HepG2 (cell line): ENCODE results near the gene ETFB. TPM values are rescaled to one million over a fixed set of nuclear protein-coding genes. Genes with fewer than 3 reads are reported as not detected.

ENCODE experiments used
- FOXO1 ChIP-seq: sonication (generic); formaldehyde crosslinking; IDR thresholded peaks from 2 replicates; pipeline ENCODE4 v1.4.0; 2020; ENCODE audit warnings: missing genetic modification reagents
- HMGA1 ChIP-seq: sonication (generic); formaldehyde crosslinking; conservative IDR thresholded peaks from 2 replicates; pipeline ENCODE4 v1.4.0; 2020; ENCODE audit warnings: missing genetic modification reagents
- IKZF4 ChIP-seq: sonication (generic); formaldehyde crosslinking; IDR thresholded peaks from 2 replicates; pipeline ENCODE4 v1.5.1; 2020; ENCODE audit warnings: borderline replicate concordance, mild to moderate bottlenecking, low read depth, missing genetic modification reagents; ENCODE audit errors: not compliant biosample characterization
- MLX ChIP-seq: IDR thresholded peaks from 2 replicates; pipeline ENCODE4 v1.6.1; 2016
- PLRG1 ChIP-seq: fragments of 450-650 bp; conservative IDR thresholded peaks from 2 replicates; pipeline ENCODE4 v1.6.1; 2016
- RBM39 ChIP-seq: fragments of 200-400 bp; formaldehyde crosslinking; IDR thresholded peaks from one replicate; pipeline ENCODE4 v1.6.1; 2018; ENCODE audit warnings: antibody characterized with exemption, mild to moderate bottlenecking, low read depth, low read length; ENCODE audit not compliant: poor library complexity, severe bottlenecking
- SIX4 ChIP-seq: sonication (generic); formaldehyde crosslinking; IDR thresholded peaks from 2 replicates; pipeline ENCODE4 v1.4.0; 2020; ENCODE audit warnings: missing genetic modification reagents
- SUZ12 ChIP-seq: fragments of 150-350 bp; IDR thresholded peaks from 2 replicates; pipeline ENCODE4 v1.6.1; 2014; ENCODE audit warnings: low read depth, low read length
- TP53 ChIP-seq: sonication (generic); formaldehyde crosslinking; conservative IDR thresholded peaks from 2 replicates; pipeline ENCODE4 v1.4.0; 2020; ENCODE audit warnings: missing genetic modification reagents
- ZFP36L1 ChIP-seq: sonication (generic); formaldehyde crosslinking; IDR thresholded peaks from 2 replicates; pipeline ENCODE4 v1.8.0; 2022; ENCODE audit warnings: mild to moderate bottlenecking, missing genetic modification reagents, moderate library complexity
- ZKSCAN8 ChIP-seq: IDR thresholded peaks from 2 replicates; pipeline ENCODE4 v1.6.1; 2016; ENCODE audit warnings: borderline replicate concordance, missing genetic modification reagents, missing compliant biosample characterization
- ZNF275 ChIP-seq: sonication (generic); formaldehyde crosslinking; IDR thresholded peaks from 2 replicates; pipeline ENCODE4 v1.8.0; 2022; ENCODE audit warnings: missing genetic modification reagents, mild to moderate bottlenecking, inconsistent platforms, borderline replicate concordance
- ZNF367 ChIP-seq: sonication (generic); formaldehyde crosslinking; IDR thresholded peaks from 2 replicates; pipeline ENCODE4 v1.4.0; 2020; ENCODE audit warnings: missing genetic modification reagents, borderline replicate concordance
- ZNF441 ChIP-seq: sonication (generic); formaldehyde crosslinking; IDR thresholded peaks from 2 replicates; pipeline ENCODE4 v1.7.0; 2021; ENCODE audit warnings: missing genetic modification reagents, borderline replicate concordance
- ZNF574 ChIP-seq: sonication (generic); formaldehyde crosslinking; IDR thresholded peaks from 2 replicates; pipeline ENCODE4 v1.4.0; 2020; ENCODE audit warnings: missing genetic modification reagents
- ZNF878 ChIP-seq: sonication (generic); formaldehyde crosslinking; IDR thresholded peaks from 2 replicates; pipeline ENCODE4 v1.8.1; 2023; ENCODE audit warnings: mild to moderate bottlenecking, missing genetic modification reagents, moderate library complexity
- ZSCAN30 ChIP-seq: sonication (generic); formaldehyde crosslinking; IDR thresholded peaks from 2 replicates; pipeline ENCODE4 v1.5.0; 2020; ENCODE audit warnings: mild to moderate bottlenecking, missing genetic modification reagents
- polyA plus RNA-seq, 8 experiments: library from polyadenylated mRNA; depleted of rRNA in 3 of 8; stranded (reverse) in 7 of 8; unstranded in 1 of 8; fragments of >200 nt; fragmentation: Illumina TruSeq in 4 of 8; extraction: Trizol in 4 of 8; gene quantifications; 2 replicates each; pipeline versions ENCODE4 v1.2.1 to v1.2.3, GENCODE V29; 2011 to 2016; ENCODE audit warnings: low read depth in 4 of 8, missing spikeins in 1 of 8, mixed read lengths in 1 of 8; ENCODE audit not compliant: insufficient read depth in 1 of 8
- total RNA-seq, 5 experiments: library from RNA; depleted of rRNA; stranded (reverse); fragments of >200 nt; fragmentation: Illumina TruSeq; extraction: Trizol; gene quantifications; 2 replicates each; pipeline ENCODE4 v1.2.3, GENCODE V29; 2016; ENCODE audit warnings: low read depth in 1 of 5
- TF ChIP-seq, protein P1 (sequence below): sonication (generic); formaldehyde crosslinking; IDR thresholded peaks from 2 replicates; pipeline ENCODE4 v1.4.0; 2020; ENCODE audit warnings: low read depth, mild to moderate bottlenecking, missing genetic modification reagents
- TF ChIP-seq, protein P2 (sequence below): sonication (generic); formaldehyde crosslinking; IDR thresholded peaks from 2 replicates; pipeline ENCODE4 v1.8.0; 2022; ENCODE audit warnings: mild to moderate bottlenecking, missing genetic modification reagents, borderline replicate concordance
- TF ChIP-seq, protein P3 (sequence below): sonication (generic); formaldehyde crosslinking; IDR thresholded peaks from 2 replicates; pipeline ENCODE4 v1.8.1; 2023; ENCODE audit warnings: mild to moderate bottlenecking, missing genetic modification reagents

ETFB gene
- total and polyA plus RNA-seq, 2 of the 13 experiments (the other 11 are each of a cell fraction or from before 2014, with no cell fraction given): 678 to 1,314 TPM

- no peak for TF ChIP-seq PLRG1
- TF ChIP-seq, protein P1, sequence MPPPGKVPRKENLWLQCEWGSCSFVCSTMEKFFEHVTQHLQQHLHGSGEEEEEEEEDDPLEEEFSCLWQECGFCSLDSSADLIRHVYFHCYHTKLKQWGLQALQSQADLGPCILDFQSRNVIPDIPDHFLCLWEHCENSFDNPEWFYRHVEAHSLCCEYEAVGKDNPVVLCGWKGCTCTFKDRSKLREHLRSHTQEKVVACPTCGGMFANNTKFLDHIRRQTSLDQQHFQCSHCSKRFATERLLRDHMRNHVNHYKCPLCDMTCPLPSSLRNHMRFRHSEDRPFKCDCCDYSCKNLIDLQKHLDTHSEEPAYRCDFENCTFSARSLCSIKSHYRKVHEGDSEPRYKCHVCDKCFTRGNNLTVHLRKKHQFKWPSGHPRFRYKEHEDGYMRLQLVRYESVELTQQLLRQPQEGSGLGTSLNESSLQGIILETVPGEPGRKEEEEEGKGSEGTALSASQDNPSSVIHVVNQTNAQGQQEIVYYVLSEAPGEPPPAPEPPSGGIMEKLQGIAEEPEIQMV (CRISPR knock-in tag): no peak
- no peak for TF ChIP-seq ZNF367
- TF ChIP-seq ZNF441 (CRISPR knock-in tag): no peak
- TF ChIP-seq, protein P2, sequence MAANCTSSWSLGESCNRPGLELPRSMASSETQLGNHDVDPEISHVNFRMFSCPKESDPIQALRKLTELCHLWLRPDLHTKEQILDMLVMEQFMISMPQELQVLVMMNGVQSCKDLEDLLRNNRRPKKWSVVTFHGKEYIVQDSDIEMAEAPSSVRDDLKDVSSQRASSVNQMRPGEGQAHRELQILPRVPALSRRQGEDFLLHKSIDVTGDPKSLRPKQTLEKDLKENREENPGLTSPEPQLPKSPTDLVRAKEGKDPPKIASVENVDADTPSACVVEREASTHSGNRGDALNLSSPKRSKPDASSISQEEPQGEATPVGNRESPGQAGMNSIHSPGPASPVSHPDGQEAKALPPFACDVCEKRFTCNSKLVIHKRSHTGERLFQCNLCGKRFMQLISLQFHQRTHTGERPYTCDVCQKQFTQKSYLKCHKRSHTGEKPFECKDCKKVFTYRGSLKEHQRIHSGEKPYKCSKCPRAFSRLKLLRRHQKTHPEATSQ: no peak
- peak; percentile 55; the same call in 1 of the 2 replicates for TF ChIP-seq FOXO1 (CRISPR knock-in tag)
- peak; percentile 24; the same call in 1 of the 2 replicates for TF ChIP-seq SIX4 (CRISPR knock-in tag)
- TF ChIP-seq TP53 (CRISPR knock-in tag): no peak
- TF ChIP-seq ZSCAN30 (CRISPR knock-in tag): no peak
- no peak for TF ChIP-seq RBM39
- TF ChIP-seq SUZ12: no peak
- 0 out of 2 replicates have a peak, but pooled peaks have one; percentile 19 for TF ChIP-seq ZNF574 (CRISPR knock-in tag)
- TF ChIP-seq ZNF878 (CRISPR knock-in tag): no peak
- TF ChIP-seq, protein P3, sequence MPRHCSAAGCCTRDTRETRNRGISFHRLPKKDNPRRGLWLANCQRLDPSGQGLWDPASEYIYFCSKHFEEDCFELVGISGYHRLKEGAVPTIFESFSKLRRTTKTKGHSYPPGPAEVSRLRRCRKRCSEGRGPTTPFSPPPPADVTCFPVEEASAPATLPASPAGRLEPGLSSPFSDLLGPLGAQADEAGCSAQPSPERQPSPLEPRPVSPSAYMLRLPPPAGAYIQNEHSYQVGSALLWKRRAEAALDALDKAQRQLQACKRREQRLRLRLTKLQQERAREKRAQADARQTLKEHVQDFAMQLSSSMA (CRISPR knock-in tag): peak; percentile 48; the same call in 1 of the 2 replicates
- 0 out of 2 replicates have a peak, but pooled peaks have one; percentile 20 for TF ChIP-seq ZNF275 (CRISPR knock-in tag)
- TF ChIP-seq HMGA1 (CRISPR knock-in tag): no peak
- peak; percentile 47 for TF ChIP-seq IKZF4
- peak; percentile 25; the same call in 1 of the 2 replicates for TF ChIP-seq ZKSCAN8
- TF ChIP-seq ZFP36L1 (CRISPR knock-in tag): peak; percentile 96
- 0 out of 2 replicates have a peak, but pooled peaks have one; percentile 18 for TF ChIP-seq MLX (CRISPR knock-in tag)
Observed at GRCh38 chr19:51367565-51368365, 1.6 kb upstream of the ETFB start (continued).
